Measurements from ENCODE around the gene LIPC. TPM values are rescaled to one million over a fixed set of nuclear protein-coding genes. Genes with fewer than 3 reads are reported as not detected.

The LIPC gene
- total and polyA plus RNA-seq, 2 donors (not counting 3 experiments of a cell fraction or from before 2014, with no cell fraction given) = not detected

DNA sequence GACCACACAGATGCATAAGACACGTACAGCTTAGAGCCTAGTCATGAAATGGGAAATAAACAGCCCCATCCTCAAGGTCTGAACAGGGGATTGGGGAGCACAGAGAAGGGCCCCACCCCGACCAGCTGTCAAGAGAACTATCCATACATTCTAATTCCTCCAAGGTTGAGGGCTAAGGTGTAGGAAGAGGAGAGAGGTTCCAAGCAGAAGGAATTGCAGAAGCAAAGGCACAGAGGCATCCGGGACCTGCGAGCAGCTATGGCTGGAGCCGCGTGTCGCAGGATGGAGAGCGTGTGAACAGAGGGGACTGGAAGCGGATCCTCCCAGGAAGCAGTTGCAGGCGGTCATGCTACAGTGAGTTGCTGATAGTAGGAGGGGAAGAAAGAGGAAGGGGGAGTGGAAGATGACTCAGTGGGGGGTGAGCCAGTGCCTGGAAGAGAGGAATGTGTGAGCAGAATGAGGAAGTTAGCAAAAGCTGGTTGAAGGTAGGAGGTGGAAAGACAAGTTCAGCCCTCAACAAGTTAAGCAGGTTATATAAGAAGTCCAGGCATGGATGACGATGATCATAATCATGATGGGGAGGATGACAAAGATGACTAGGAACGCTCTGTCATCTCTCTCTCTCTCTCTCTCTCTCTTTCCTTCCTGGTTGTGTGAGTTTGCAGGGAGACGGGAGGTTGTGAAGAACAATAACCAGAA is 89.7 kb downstream of the LIPC start:
- no peaks in the 10 kb centered on the region for H3K9me1 ChIP-seq (replicated peaks; ENCODE audit: control insufficient read depth, extremely low read depth, insufficient read depth, low read length)
- H3K27ac ChIP-seq (ENCODE audit: insufficient read depth, low read depth, low read length) = peak overlapping the region; percentile 72
- H3K27me3 ChIP-seq (ENCODE audit: control insufficient read depth in 2 of 2, insufficient read depth in 2 of 2, low read length in 2 of 2) = no peaks in the 10 kb centered on the region
- intact Hi-C loops (cut with micrococcal nuclease) = loop anchor here (1.0 to 5.0 kb wide), 2 partner anchors 48 to 64 kb away; no protein-coding TSS in a partner anchor
- peak; percentile 88 for DNase-seq (ENCODE audit: low read depth, low spot score)
- peaks cover 27% of the 10 kb centered on the region for H3K4me1 ChIP-seq (ENCODE audit: control insufficient read depth, extremely low read depth, insufficient read depth, low read length)
- TF ChIP-seq GATA2 (IDR thresholded peaks at IDR 0.05; ENCODE audit: insufficient read depth, insufficient read length, low read depth, low read length) (no peak), MAX (IDR thresholded peaks at IDR 0.05; ENCODE audit: insufficient read depth, insufficient read length) (peak; percentile 55), POLR2A (IDR thresholded peaks at IDR 0.05; ENCODE audit: low read depth, low read length) (no peak), EZH2 (IDR thresholded peaks at IDR 0.05; ENCODE audit: borderline replicate concordance, low read depth, low read length, severe bottlenecking) (no peak), MYC (IDR thresholded peaks at IDR 0.05; ENCODE audit: low read depth, low read length) (peak; percentile 51), JUN (IDR thresholded peaks at IDR 0.05; ENCODE audit: borderline replicate concordance, insufficient read depth, insufficient read length, low read depth) (peak; percentile 74), FOS (IDR thresholded peaks at IDR 0.05; ENCODE audit: borderline replicate concordance, insufficient read depth, low read length) (peak; percentile 81), POLR2AphosphoS5 (IDR thresholded peaks at IDR 0.05; ENCODE audit: insufficient read depth, low read depth, low read length) (peak; percentile 73)
- TF ChIP-seq, protein P1, sequence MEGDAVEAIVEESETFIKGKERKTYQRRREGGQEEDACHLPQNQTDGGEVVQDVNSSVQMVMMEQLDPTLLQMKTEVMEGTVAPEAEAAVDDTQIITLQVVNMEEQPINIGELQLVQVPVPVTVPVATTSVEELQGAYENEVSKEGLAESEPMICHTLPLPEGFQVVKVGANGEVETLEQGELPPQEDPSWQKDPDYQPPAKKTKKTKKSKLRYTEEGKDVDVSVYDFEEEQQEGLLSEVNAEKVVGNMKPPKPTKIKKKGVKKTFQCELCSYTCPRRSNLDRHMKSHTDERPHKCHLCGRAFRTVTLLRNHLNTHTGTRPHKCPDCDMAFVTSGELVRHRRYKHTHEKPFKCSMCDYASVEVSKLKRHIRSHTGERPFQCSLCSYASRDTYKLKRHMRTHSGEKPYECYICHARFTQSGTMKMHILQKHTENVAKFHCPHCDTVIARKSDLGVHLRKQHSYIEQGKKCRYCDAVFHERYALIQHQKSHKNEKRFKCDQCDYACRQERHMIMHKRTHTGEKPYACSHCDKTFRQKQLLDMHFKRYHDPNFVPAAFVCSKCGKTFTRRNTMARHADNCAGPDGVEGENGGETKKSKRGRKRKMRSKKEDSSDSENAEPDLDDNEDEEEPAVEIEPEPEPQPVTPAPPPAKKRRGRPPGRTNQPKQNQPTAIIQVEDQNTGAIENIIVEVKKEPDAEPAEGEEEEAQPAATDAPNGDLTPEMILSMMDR (IDR thresholded peaks at IDR 0.05; ENCODE audit: extremely low read depth in 1 of 2, insufficient read depth in 1 of 2, low read depth in 1 of 2, low read length in 2 of 2) = no peak
- BruUV-seq (replicated peaks) = no TSS peak
- no peaks in the 10 kb centered on the region for H3K9me3 ChIP-seq (replicated peaks; ENCODE audit: control insufficient read depth, insufficient read depth, low read length)
- ChIA-PET POLR2A (no interaction called here), CTCF (interaction anchor here (1.1 to 2.0 kb wide), 4 partner anchors 10 to 252 kb away, joined by 3 to 9 read pairs (median 5); no protein-coding TSS in a partner anchor)
- peak overlapping the region; percentile 48 for H3K4me2 ChIP-seq (ENCODE audit: insufficient read depth, low read length)
- peak overlapping the region; percentile 58 for H3K9ac ChIP-seq (replicated peaks; ENCODE audit: extremely low read depth, insufficient read depth, low read length)
- peak overlapping the region; percentile 93 for H2AFZ ChIP-seq (ENCODE audit: low read depth, low read length)
- dilution Hi-C loops (cut with MboI; ENCODE audit: extremely low pct_ligation_motif_present, low sequenced_read_pairs) = no loop called here
- no peaks in the 10 kb centered on the region for H3K79me2 ChIP-seq (ENCODE audit: control insufficient read depth, insufficient read depth, low read length)
- H3K4me3 ChIP-seq (replicated peaks in 1 of 3; ENCODE audit: insufficient read depth in 1 of 3, low read depth in 1 of 3, low read length in 3 of 3) = no peak overlapping the region
- H4K20me1 ChIP-seq (replicated peaks; ENCODE audit: control insufficient read depth, extremely low read depth, insufficient read depth, low read length) = no peaks in the 10 kb centered on the region
- FAIRE-seq = peak; percentile 83
- H3K36me3 ChIP-seq (ENCODE audit: control insufficient read depth in 2 of 2, extremely low read depth in 1 of 2, insufficient read depth in 2 of 2, low read length in 2 of 2) = no peaks in the 10 kb centered on the region

All from endothelial cell of umbilical vein (primary cell).